HCT116 (cell line): ENCODE results near the gene PLCB1. TPM values are rescaled to one million over a fixed set of nuclear protein-coding genes. Genes with fewer than 3 reads are reported as not detected.

Experiments
- ATAC-seq: fragments of 200-7000 bp; cut with Tn5 transposase; 2 replicates; pipeline ENCODE4 v1.9.1; 2020; ENCODE audit warnings: mild to moderate bottlenecking, moderate library complexity
- BruUV-seq: library from RNA; stranded (reverse); fragments of 400-500 nt; replicated peaks from 2 replicates; lab custom pipeline; 2021; lab: Mats Ljungman, UMichigan
- CTCF ChIA-PET: fragments of 300-600 bp; sonication (Branson Sonifier 250); formaldehyde crosslinking; loops from one replicate; lab custom pipeline; 2021; ENCODE audit warnings: antibody characterized with exemption; lab: Charles Lee
- POLR2A ChIA-PET: fragments of 300-600, 350-600 bp; sonication (Branson Sonifier 250); formaldehyde crosslinking; loops from one replicate; lab custom pipeline; 2021; ENCODE audit warnings: antibody characterized with exemption; lab: Charles Lee
- RAD21 ChIA-PET, 2 experiments: fragments of 300-600 bp; sonication (Branson Sonifier 250); formaldehyde crosslinking; loops; one replicate each; lab custom pipeline; 2023; ENCODE audit warnings: low total read pairs in 2 of 2; ENCODE audit not compliant: uncharacterized antibody in 2 of 2, unreplicated experiment in 2 of 2, low non-redundant PET in 1 of 2; lab: Charles Lee
- DNase-seq: peaks from one replicate; pipeline ENCODE4 v3.0.0-alpha.2; 2010; ENCODE audit warnings: low read depth, low spot score
- H2AFZ ChIP-seq: fragments of 200-600 bp; shearing (Covaris generic), sonication (generic); 2 replicates; pipeline ENCODE4 v1.6.1; 2017; ENCODE audit warnings: low read depth, mixed run types, mixed read lengths, antibody characterized with exemption, low read length; ENCODE audit not compliant: poor library complexity, severe bottlenecking
- H3K27ac ChIP-seq: 2 replicates; pipeline ENCODE4 v1.5.1; 2012; ENCODE audit warnings: low read depth, low read length
- H3K27me3 ChIP-seq: fragments of 200-600 bp; sonication (generic); 2 replicates; pipeline ENCODE4 v1.6.1; 2016; ENCODE audit warnings: mixed run types, low read length, mixed read lengths; ENCODE audit not compliant: insufficient read depth
- H3K36me3 ChIP-seq, 2 experiments: fragments of 200-500 bp in 1 of 2; fragments of 200-600 bp in 1 of 2; sonication (Bioruptor generic) in 1 of 2; sonication (generic) in 1 of 2; 2 replicates each; pipeline versions ENCODE4 v1.5.1 to v1.6.1; 2014 to 2016; ENCODE audit warnings: low read length in 2 of 2, inconsistent platforms in 1 of 2, mixed read lengths in 1 of 2, mixed run types in 1 of 2; ENCODE audit not compliant: insufficient read depth in 2 of 2, control insufficient read depth in 1 of 2
- H3K4me1 ChIP-seq, 2 experiments: fragments of 200-600 bp in 1 of 2; sonication (generic) in 1 of 2; 2 replicates each; pipeline versions ENCODE4 v1.5.1 to v1.6.1; 2012 to 2017; ENCODE audit warnings: low read length in 2 of 2, inconsistent platforms in 1 of 2, mild to moderate bottlenecking in 1 of 2, mixed read lengths in 1 of 2, mixed run types in 1 of 2, moderate library complexity in 1 of 2; ENCODE audit not compliant: insufficient read depth in 2 of 2, control insufficient read depth in 1 of 2
- H3K4me2 ChIP-seq: fragments of 200-600 bp; sonication (generic); 2 replicates; pipeline ENCODE4 v1.6.1; 2017; ENCODE audit warnings: mixed run types, low read length, mixed read lengths
- H3K4me3 ChIP-seq, 2 experiments: fragments of 200-600 bp in 1 of 2; sonication (generic) in 1 of 2; replicated peaks in 1 of 2; 2 replicates each; pipeline ENCODE4 v1.5.1; 2011 to 2016; ENCODE audit warnings: low read length in 2 of 2, control low read depth in 1 of 2, low read depth in 1 of 2, mild to moderate bottlenecking in 1 of 2, mixed read lengths in 1 of 2, mixed run types in 1 of 2
- H3K79me2 ChIP-seq: fragments of 200-600 bp; sonication (generic); 2 replicates; pipeline ENCODE4 v1.6.1; 2017; ENCODE audit warnings: mild to moderate bottlenecking, mixed run types, low read length, moderate library complexity, mixed read lengths; ENCODE audit not compliant: insufficient read depth
- H3K9ac ChIP-seq: fragments of 200-600 bp; sonication (generic); 2 replicates; pipeline ENCODE4 v1.6.1; 2016; ENCODE audit warnings: low read length, mixed read lengths
- H3K9me2 ChIP-seq: fragments of 200-600 bp; sonication (generic), shearing (Covaris generic); 2 replicates; pipeline ENCODE4 v1.6.1; 2017; ENCODE audit warnings: mixed run types, mild to moderate bottlenecking, moderate library complexity; ENCODE audit not compliant: insufficient read depth
- H3K9me3 ChIP-seq, 2 experiments: fragments of 200-500 bp in 1 of 2; fragments of 200-600 bp in 1 of 2; sonication (Bioruptor generic) in 1 of 2; sonication (generic) in 1 of 2; 2 replicates each; pipeline ENCODE4 v1.6.1; 2014 to 2017; ENCODE audit warnings: low read length in 2 of 2, mixed read lengths in 2 of 2, inconsistent platforms in 1 of 2, low read depth in 1 of 2, mild to moderate bottlenecking in 1 of 2, mixed run types in 1 of 2, moderate library complexity in 1 of 2; ENCODE audit not compliant: control insufficient read depth in 1 of 2, insufficient read depth in 1 of 2
- H4K20me1 ChIP-seq: fragments of 200-600 bp; sonication (generic), shearing (Covaris generic); 2 replicates; pipeline ENCODE4 v1.6.1; 2017; ENCODE audit warnings: mixed run types, mild to moderate bottlenecking, moderate library complexity; ENCODE audit not compliant: insufficient read depth
- CEBPB ChIP-seq: IDR thresholded peaks from 2 replicates; pipeline ENCODE4 v1.6.1; 2012; ENCODE audit warnings: low read depth
- EGR1 ChIP-seq: IDR thresholded peaks from 2 replicates; pipeline ENCODE4 v1.6.1; 2012; ENCODE audit warnings: low read depth
- EZH2 ChIP-seq: fragments of 200-600 bp; sonication (generic); IDR thresholded peaks from 2 replicates; pipeline ENCODE4 v1.6.1; 2017; ENCODE audit warnings: antibody characterized with exemption, mixed run types
- FOSL1 ChIP-seq: IDR thresholded peaks from 2 replicates; pipeline ENCODE4 v1.6.1; 2012; ENCODE audit warnings: low read depth
- JUND ChIP-seq: IDR thresholded peaks from 2 replicates; pipeline ENCODE4 v1.6.1; 2012
- POLR2A ChIP-seq: IDR thresholded peaks from 2 replicates; pipeline ENCODE4 v1.7.0; 2011; ENCODE audit warnings: borderline replicate concordance; ENCODE audit not compliant: insufficient read depth, insufficient read length; ENCODE audit errors: extremely low read depth
- POLR2AphosphoS5 ChIP-seq: IDR thresholded peaks from 2 replicates; pipeline ENCODE4 v1.6.1; 2011; ENCODE audit warnings: mild to moderate bottlenecking, low read depth, low read length, moderate library complexity
- RAD21 ChIP-seq: IDR thresholded peaks from 2 replicates; pipeline ENCODE4 v1.6.1; 2012; ENCODE audit warnings: low read depth, mild to moderate bottlenecking
- SIN3A ChIP-seq: IDR thresholded peaks from 2 replicates; pipeline ENCODE4 v1.6.1; 2012; ENCODE audit warnings: low read depth
- SP1 ChIP-seq: IDR thresholded peaks from 2 replicates; pipeline ENCODE4 v1.6.1; 2012; ENCODE audit warnings: low read depth
- SRF ChIP-seq: IDR thresholded peaks from 2 replicates; pipeline ENCODE4 v1.6.1; 2012; ENCODE audit warnings: low read depth
- YY1 ChIP-seq: IDR thresholded peaks from 2 replicates; pipeline ENCODE4 v1.6.1; 2011; ENCODE audit warnings: low read length, low read depth, moderate library complexity, mild to moderate bottlenecking; ENCODE audit not compliant: insufficient replicate concordance; ENCODE audit errors: extremely low read depth
- ZFX ChIP-seq: fragments of 450-650 bp; IDR thresholded peaks from 2 replicates; pipeline ENCODE4 v1.6.1; 2017
- intact Hi-C: fragments of 100-400 bp; cut with micrococcal nuclease; formaldehyde crosslinking; loops from 2 replicates; pipeline ENCODE4 v1.10.0; 2022
- total RNA-seq: library from RNA; stranded (reverse); gene quantifications from one replicate; pipeline ENCODE4 v1.2.1, GENCODE V29; 2021; ENCODE audit not compliant: unreplicated experiment
- TF ChIP-seq, protein P1 (sequence below): IDR thresholded peaks from 2 replicates; pipeline ENCODE4 v1.6.1; 2012; ENCODE audit warnings: low read depth
- TF ChIP-seq, protein P2 (sequence below): IDR thresholded peaks from 2 replicates; pipeline ENCODE4 v1.6.1; 2012
- TF ChIP-seq, protein P3 (sequence below): IDR thresholded peaks from 2 replicates; pipeline ENCODE4 v1.6.1; 2012

PLCB1 gene
- total RNA-seq, 1 experiment from 2014 or later, result 15.8 TPM

DNA sequence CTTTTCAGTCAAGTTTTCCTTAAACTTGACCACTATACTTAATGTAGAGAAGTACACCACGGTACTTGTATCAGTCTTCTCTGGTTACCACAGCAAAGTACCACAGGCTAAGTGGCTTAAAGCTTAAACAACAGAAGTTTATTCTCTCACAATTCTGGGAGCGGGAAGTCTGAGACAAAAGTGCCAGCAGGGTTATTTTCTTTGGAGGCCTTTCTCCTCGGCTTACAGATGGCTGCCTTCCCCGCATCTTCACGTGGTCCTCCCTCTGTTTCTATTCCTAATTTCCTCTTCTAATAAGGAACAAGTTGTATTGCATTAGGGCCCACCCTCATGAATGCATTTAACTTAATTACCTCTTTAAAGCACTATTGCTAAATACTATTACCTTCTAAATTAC is 258.0 kb downstream of the PLCB1 start (continued):
- TF ChIP-seq, protein P1, sequence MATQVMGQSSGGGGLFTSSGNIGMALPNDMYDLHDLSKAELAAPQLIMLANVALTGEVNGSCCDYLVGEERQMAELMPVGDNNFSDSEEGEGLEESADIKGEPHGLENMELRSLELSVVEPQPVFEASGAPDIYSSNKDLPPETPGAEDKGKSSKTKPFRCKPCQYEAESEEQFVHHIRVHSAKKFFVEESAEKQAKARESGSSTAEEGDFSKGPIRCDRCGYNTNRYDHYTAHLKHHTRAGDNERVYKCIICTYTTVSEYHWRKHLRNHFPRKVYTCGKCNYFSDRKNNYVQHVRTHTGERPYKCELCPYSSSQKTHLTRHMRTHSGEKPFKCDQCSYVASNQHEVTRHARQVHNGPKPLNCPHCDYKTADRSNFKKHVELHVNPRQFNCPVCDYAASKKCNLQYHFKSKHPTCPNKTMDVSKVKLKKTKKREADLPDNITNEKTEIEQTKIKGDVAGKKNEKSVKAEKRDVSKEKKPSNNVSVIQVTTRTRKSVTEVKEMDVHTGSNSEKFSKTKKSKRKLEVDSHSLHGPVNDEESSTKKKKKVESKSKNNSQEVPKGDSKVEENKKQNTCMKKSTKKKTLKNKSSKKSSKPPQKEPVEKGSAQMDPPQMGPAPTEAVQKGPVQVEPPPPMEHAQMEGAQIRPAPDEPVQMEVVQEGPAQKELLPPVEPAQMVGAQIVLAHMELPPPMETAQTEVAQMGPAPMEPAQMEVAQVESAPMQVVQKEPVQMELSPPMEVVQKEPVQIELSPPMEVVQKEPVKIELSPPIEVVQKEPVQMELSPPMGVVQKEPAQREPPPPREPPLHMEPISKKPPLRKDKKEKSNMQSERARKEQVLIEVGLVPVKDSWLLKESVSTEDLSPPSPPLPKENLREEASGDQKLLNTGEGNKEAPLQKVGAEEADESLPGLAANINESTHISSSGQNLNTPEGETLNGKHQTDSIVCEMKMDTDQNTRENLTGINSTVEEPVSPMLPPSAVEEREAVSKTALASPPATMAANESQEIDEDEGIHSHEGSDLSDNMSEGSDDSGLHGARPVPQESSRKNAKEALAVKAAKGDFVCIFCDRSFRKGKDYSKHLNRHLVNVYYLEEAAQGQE, result no peak
- TF ChIP-seq SP1 (no peak), SRF (no peak), YY1 (no peak), POLR2A (no peak), ZFX (no peak), CEBPB (no peak), EZH2 (no peak), FOSL1 (no peak), POLR2AphosphoS5 (no peak), JUND (no peak), SIN3A (no peak), EGR1 (no peak), RAD21 (no peak)
- TF ChIP-seq, protein P2, sequence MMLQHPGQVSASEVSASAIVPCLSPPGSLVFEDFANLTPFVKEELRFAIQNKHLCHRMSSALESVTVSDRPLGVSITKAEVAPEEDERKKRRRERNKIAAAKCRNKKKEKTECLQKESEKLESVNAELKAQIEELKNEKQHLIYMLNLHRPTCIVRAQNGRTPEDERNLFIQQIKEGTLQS, result no peak

DNA sequence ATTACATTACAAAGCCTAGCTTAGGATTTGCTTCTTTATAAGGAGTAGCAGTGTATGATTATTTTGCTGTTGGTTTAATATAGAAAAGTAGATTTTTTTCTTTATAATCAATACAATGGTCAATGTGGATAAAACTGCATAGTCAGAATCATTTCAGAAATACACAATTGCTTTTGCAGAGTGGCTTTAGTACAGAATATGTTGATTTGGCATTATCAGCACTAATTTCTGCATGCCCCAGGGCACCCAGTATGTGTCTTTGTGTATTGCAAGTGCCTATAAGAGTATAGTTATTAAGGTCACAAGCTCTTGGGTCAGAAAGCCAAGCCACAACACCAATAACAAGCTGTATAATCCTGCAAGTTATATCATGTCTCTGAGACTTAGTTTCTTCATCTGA is 258.4 kb downstream of the PLCB1 start:
- no peak overlapping the region for H3K9ac ChIP-seq
- H3K27me3 ChIP-seq, result no peaks in the 10 kb centered on the region
- intact Hi-C loops, result loop anchor here (5.0 kb wide), 1 partner anchor 332 kb away; no protein-coding TSS in a partner anchor
- H3K9me3 ChIP-seq, result no peaks in the 10 kb centered on the region
- no peaks in the 10 kb centered on the region for H3K79me2 ChIP-seq
- no TSS peak for BruUV-seq
- H3K4me2 ChIP-seq, result no peak overlapping the region
- H4K20me1 ChIP-seq, result no peaks in the 10 kb centered on the region
- ChIA-PET POLR2A (no interaction called here), RAD21 (no interaction called here)
- no peak overlapping the region for H3K27ac ChIP-seq
- no peak for DNase-seq
- no peak for ATAC-seq
- no peaks in the 10 kb centered on the region for H3K9me2 ChIP-seq
- H3K4me1 ChIP-seq, result no peaks in the 10 kb centered on the region
- H3K4me3 ChIP-seq, result no peak overlapping the region
- H2AFZ ChIP-seq, result no peak overlapping the region
- no peak for TF ChIP-seq FOSL1
- TF ChIP-seq, protein P3, sequence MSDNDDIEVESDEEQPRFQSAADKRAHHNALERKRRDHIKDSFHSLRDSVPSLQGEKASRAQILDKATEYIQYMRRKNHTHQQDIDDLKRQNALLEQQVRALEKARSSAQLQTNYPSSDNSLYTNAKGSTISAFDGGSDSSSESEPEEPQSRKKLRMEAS, result no peak
- TF ChIP-seq, protein P2, result no peak
- TF ChIP-seq EGR1, result no peak
- TF ChIP-seq POLR2AphosphoS5, result no peak
- no peak for TF ChIP-seq CEBPB
- TF ChIP-seq, all 23 proteins: peak for 0
- CTCF ChIA-PET, result interaction anchor here (0.9 to 2.1 kb wide), 5 partner anchors 8 to 454 kb away, joined by 3 to 11 read pairs (median 3); no protein-coding TSS in a partner anchor
- no peaks in the 10 kb centered on the region for H3K36me3 ChIP-seq
